Karpas-422 (cell line): ENCODE results near the gene ERP27. TPM values are rescaled to one million over a fixed set of nuclear protein-coding genes. Genes with fewer than 3 reads are reported as not detected.

Experiments
- DNase-seq: peaks from one replicate; pipeline ENCODE4 v3.0.0-alpha.2; 2015
- H2AFZ ChIP-seq: fragments of 200-600 bp; sonication (generic); 2 replicates; pipeline ENCODE4 v1.6.1; 2014; ENCODE audit warnings: antibody characterized with exemption, low read length, mixed read lengths
- H3K27ac ChIP-seq: fragments of 200-600 bp; sonication (generic); 2 replicates; pipeline ENCODE4 v1.5.1; 2014; ENCODE audit warnings: mild to moderate bottlenecking, low read length, moderate library complexity
- H3K27me3 ChIP-seq: fragments of 200-600 bp; sonication (generic); 2 replicates; pipeline ENCODE4 v1.6.1; 2014; ENCODE audit warnings: low read length, mixed read lengths
- H3K36me3 ChIP-seq: fragments of 200-600 bp; sonication (generic); 2 replicates; pipeline ENCODE4 v1.6.1; 2014; ENCODE audit warnings: low read length, mixed read lengths; ENCODE audit not compliant: insufficient read depth
- H3K4me1 ChIP-seq: fragments of 200-600 bp; sonication (generic); 2 replicates; pipeline ENCODE4 v1.6.1; 2014; ENCODE audit warnings: mild to moderate bottlenecking, low read length, mixed read lengths
- H3K4me2 ChIP-seq: fragments of 200-600 bp; sonication (generic); 2 replicates; pipeline ENCODE4 v1.6.1; 2014; ENCODE audit warnings: low read length, low read depth, mild to moderate bottlenecking; ENCODE audit not compliant: poor library complexity, severe bottlenecking
- H3K4me3 ChIP-seq: fragments of 200-600 bp; sonication (generic); 2 replicates; pipeline ENCODE4 v1.5.1; 2014; ENCODE audit warnings: mild to moderate bottlenecking, antibody characterized with exemption, low read length, mixed read lengths
- H3K79me2 ChIP-seq: fragments of 200-600 bp; sonication (generic); 2 replicates; pipeline ENCODE4 v1.6.1; 2014; ENCODE audit warnings: mild to moderate bottlenecking, low read length, mixed read lengths
- H3K9ac ChIP-seq: fragments of 200-600 bp; sonication (generic); 2 replicates; pipeline ENCODE4 v1.6.0; 2014; ENCODE audit warnings: low read length
- H3K9me2 ChIP-seq: fragments of 200-600 bp; sonication (generic), shearing (Covaris generic); replicated peaks from 2 replicates; pipeline ENCODE4 v1.6.0; 2014; ENCODE audit warnings: mild to moderate bottlenecking, low read length, moderate library complexity; ENCODE audit not compliant: insufficient read depth
- H3K9me3 ChIP-seq: fragments of 300-700, 200-600 bp; sonication (generic); 2 replicates; pipeline ENCODE4 v1.6.1; 2014; ENCODE audit warnings: low read length, mixed read lengths
- H4K20me1 ChIP-seq: fragments of 200-600 bp; sonication (generic); 2 replicates; pipeline ENCODE4 v1.6.1; 2014; ENCODE audit warnings: mild to moderate bottlenecking, antibody characterized with exemption, low read length, low read depth; ENCODE audit not compliant: insufficient read depth
- total RNA-seq: library from RNA; depleted of rRNA; stranded (reverse); fragments of >200 nt; shearing (Covaris generic); gene quantifications from 2 replicates; pipeline ENCODE4 v1.2.3, GENCODE V29; 2014; ENCODE audit warnings: low replicate concordance

Gene ERP27
- total RNA-seq, 1 experiment from 2014 or later, result 0.60 TPM

DNA sequence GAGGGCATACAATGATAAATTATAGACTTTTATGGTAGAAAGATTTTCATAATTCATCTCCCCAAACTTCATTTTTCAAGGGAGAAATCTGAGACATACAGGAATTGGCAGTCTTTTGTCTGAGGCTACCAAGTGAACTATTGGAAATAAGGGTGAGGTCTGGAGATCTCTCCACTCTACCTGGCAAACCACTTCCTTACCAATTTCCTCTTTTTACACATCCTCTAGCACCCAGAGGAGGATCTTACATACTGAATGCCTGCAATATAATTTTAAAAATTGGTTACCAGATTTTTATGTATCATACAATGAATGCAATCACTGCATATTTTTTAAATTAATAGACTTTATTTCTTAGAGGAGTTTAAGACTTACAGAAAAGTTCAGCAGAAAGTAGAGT is 41.1 kb upstream of the ERP27 start:
- H3K4me2 ChIP-seq, result no peak overlapping the region

DNA sequence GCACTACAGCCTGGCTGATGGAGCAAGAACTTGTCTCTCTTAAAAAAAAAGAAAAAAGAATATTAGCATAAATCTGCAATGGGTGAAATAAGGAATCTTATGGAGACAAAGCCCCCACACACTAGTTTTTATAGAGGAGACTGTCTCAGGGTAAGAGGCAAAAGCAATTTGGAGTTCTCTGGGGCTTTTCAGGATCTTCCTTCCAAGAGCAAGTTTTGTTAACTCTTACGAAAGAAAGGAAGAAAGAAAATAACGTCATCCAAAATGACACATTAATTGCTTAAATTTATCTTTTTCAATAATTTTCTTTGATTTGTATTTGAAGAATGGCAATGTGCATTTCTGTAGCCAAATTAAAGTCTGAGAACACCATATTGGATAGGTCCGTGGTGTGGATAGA is 38.3 kb upstream of the ERP27 start:
- H3K9me2 ChIP-seq, result no peaks in the 10 kb centered on the region
- H3K27me3 ChIP-seq, result no peaks in the 10 kb centered on the region
- H4K20me1 ChIP-seq, result no peaks in the 10 kb centered on the region
- H3K79me2 ChIP-seq, result no peaks in the 10 kb centered on the region
- no peak overlapping the region for H3K4me3 ChIP-seq
- no peak overlapping the region for H3K9ac ChIP-seq
- no peaks in the 10 kb centered on the region for H3K36me3 ChIP-seq
- H3K4me2 ChIP-seq, result no peak overlapping the region
- no peak overlapping the region for H3K27ac ChIP-seq
- no peak for DNase-seq
- H3K9me3 ChIP-seq, result no peaks in the 10 kb centered on the region
- no peaks in the 10 kb centered on the region for H3K4me1 ChIP-seq
- H2AFZ ChIP-seq, result no peak overlapping the region

More for the DNA sequence above, 41.1 kb upstream of the ERP27 start:
- Histone ChIP-seq H3K36me3 (no peaks in the 10 kb centered on the region), H3K27ac (no peak overlapping the region), H3K79me2 (no peaks in the 10 kb centered on the region), H3K9ac (no peak overlapping the region), H3K27me3 (no peaks in the 10 kb centered on the region), H3K9me2 (no peaks in the 10 kb centered on the region), H3K4me1 (peaks cover 6% of the 10 kb centered on the region), H3K4me3 (no peak overlapping the region), H4K20me1 (no peaks in the 10 kb centered on the region), H3K9me3 (no peaks in the 10 kb centered on the region), H2AFZ (no peak overlapping the region)
- peak; percentile 35 for DNase-seq

DNA sequence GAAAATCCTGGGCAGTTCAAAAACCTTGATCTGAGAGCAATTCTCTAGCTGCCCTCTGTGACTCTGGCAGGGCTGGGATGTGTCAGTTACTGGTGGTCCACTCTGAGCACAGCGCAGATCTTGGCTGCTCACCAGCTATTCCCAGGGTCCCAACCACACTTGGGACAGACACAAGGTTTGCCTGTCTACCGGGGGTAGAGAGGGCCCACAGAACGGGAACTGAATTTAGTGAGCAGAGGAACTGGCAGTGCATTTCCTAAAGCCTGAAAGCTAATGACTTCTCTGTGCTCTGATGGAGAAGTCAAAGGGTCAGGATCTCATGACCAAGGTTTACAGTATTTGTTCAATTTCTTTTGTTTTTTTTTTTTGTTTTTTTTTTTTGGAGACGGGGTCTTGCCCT is 37.1 kb upstream of the ERP27 start:
- Histone ChIP-seq H3K27ac (no peak overlapping the region), H3K4me3 (no peak overlapping the region), H3K4me1 (no peaks in the 10 kb centered on the region), H4K20me1 (no peaks in the 10 kb centered on the region), H3K27me3 (no peaks in the 10 kb centered on the region), H3K79me2 (no peaks in the 10 kb centered on the region), H3K9ac (no peak overlapping the region), H3K4me2 (no peak overlapping the region), H3K9me2 (no peaks in the 10 kb centered on the region), H3K9me3 (no peaks in the 10 kb centered on the region), H3K36me3 (no peaks in the 10 kb centered on the region), H2AFZ (no peak overlapping the region)
- DNase-seq, result peak; percentile 26

DNA sequence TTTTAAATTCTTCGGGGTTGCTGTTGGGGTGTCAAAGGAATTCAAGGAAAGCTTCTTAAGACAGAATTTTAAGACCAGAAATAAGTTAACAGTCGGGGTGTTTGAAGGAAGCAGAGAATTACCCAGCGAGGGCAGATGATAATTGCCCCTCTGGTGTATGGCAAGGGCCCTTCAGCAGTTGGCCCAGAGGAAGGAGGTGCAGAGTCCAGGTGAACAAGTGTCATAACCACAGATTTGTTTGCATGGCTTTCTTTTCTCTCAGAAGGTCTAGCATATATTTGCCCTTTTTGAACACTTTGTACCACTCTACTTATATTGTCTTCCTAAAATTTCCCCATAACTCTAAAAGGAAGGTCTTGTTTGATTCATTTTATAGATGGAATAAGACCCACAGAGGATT is 36.3 kb upstream of the ERP27 start:
- H3K4me3 ChIP-seq, result no peak overlapping the region
- H4K20me1 ChIP-seq, result no peaks in the 10 kb centered on the region
- DNase-seq, result peak; percentile 23
- H3K4me2 ChIP-seq, result no peak overlapping the region
- H3K9me2 ChIP-seq, result no peaks in the 10 kb centered on the region
- no peak overlapping the region for H3K27ac ChIP-seq
- no peaks in the 10 kb centered on the region for H3K36me3 ChIP-seq
- no peak overlapping the region for H2AFZ ChIP-seq
- H3K9me3 ChIP-seq, result no peaks in the 10 kb centered on the region
- no peaks in the 10 kb centered on the region for H3K27me3 ChIP-seq
- H3K79me2 ChIP-seq, result no peaks in the 10 kb centered on the region
- H3K4me1 ChIP-seq, result no peaks in the 10 kb centered on the region
- H3K9ac ChIP-seq, result no peak overlapping the region

DNA sequence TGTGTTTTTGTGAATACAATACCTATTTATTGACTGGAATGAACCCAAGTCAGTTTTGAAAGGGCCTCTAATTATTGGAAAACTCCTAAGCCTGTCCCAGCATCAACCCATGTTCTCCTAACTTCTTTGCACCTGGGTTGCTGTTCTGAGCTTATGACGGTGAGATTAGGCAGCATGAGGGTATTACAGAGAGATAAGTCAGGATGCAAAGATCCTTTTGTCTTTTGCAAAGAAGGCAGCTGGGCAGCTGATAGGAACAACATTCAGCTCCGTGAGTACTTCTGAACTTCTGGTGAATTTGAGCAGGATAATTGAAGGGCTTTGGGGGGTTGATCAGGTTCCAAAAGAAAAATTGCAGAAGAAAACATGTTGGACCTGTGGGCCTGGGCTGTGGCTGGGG is 34.5 kb upstream of the ERP27 start, which contains the start of gene PDE6H:
Gene PDE6H (plus strand): TSS at position 227 of the 400 bp plus-strand sequence. CDS start 4,971 bp downstream, outside the sequence.
- Histone ChIP-seq H3K4me1 (no peaks in the 10 kb centered on the region), H2AFZ (no peak within 1 kb of the TSS), H3K9me2 (no peaks in the 10 kb centered on the region), H3K79me2 (no peaks in the 10 kb centered on the region), H3K27me3 (no peaks in the 10 kb centered on the region), H3K9ac (no peak within 1 kb of the TSS), H3K27ac (no peak within 1 kb of the TSS), H3K4me2 (no peak within 1 kb of the TSS), H4K20me1 (no peaks in the 10 kb centered on the region), H3K4me3 (no peak within 1 kb of the TSS), H3K9me3 (no peaks in the 10 kb centered on the region), H3K36me3 (no peaks in the 10 kb centered on the region)
- DNase-seq, result peak; percentile 4

DNA sequence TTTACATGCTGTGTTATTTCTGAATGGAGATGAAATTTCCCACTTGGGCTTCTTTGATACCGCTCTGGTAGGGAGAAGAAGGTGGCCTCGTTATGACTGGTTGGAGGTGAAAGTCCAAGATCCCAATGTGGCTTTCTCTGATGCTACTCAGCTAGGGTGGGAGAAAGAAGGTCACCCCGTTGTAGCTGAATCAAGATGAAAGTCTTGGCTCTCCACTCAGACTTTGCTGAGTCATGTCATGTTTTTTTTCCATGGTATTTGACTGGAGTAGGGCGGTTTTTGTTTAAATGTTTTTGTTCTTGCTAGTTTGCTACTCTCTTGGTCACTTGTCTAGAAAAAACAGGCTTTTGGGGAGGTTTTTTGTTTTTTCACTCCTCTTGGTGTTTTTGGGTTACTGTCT is 32.1 kb upstream of the ERP27 start:
- peak; percentile 40 for DNase-seq
- H4K20me1 ChIP-seq, result no peaks in the 10 kb centered on the region
- H3K79me2 ChIP-seq, result no peaks in the 10 kb centered on the region
- H2AFZ ChIP-seq, result no peak overlapping the region
- H3K9ac ChIP-seq, result no peak overlapping the region
- H3K36me3 ChIP-seq, result no peaks in the 10 kb centered on the region
- H3K27me3 ChIP-seq, result no peaks in the 10 kb centered on the region
- H3K9me3 ChIP-seq, result no peaks in the 10 kb centered on the region
- no peak overlapping the region for H3K27ac ChIP-seq
- no peak overlapping the region for H3K4me2 ChIP-seq
- peaks cover 4% of the 10 kb centered on the region; the same call in 1 of the 2 replicates for H3K4me1 ChIP-seq
- no peak overlapping the region for H3K4me3 ChIP-seq
- H3K9me2 ChIP-seq, result no peaks in the 10 kb centered on the region

DNA sequence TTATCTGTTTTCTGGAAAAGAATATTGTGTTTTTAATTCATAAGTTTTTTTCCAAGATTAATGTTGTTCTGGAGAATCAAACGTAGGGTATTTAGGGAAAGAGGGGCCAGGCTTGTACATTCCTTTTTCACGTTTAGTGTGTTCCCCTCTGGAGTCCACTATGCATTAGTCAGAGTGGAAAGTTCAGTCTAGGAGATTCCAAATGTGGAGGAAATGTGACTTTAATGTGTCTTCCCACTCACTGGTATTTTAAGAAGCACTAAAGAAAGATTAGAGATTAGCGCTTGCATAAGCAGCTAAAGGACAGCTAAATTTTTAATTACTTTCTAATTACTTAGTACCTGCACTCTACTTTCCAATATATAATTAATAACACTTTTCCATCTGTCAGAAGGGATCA is 30.1 kb upstream of the ERP27 start:
- Histone ChIP-seq H3K4me3 (no peak overlapping the region), H3K79me2 (no peaks in the 10 kb centered on the region), H3K9me2 (no peaks in the 10 kb centered on the region), H3K27me3 (no peaks in the 10 kb centered on the region), H3K27ac (no peak overlapping the region), H3K36me3 (no peaks in the 10 kb centered on the region), H3K4me1 (peaks cover 10% of the 10 kb centered on the region), H3K9ac (no peak overlapping the region), H2AFZ (no peak overlapping the region), H3K4me2 (no peak overlapping the region), H3K9me3 (no peaks in the 10 kb centered on the region), H4K20me1 (no peaks in the 10 kb centered on the region)
- DNase-seq, result peak; percentile 24

DNA sequence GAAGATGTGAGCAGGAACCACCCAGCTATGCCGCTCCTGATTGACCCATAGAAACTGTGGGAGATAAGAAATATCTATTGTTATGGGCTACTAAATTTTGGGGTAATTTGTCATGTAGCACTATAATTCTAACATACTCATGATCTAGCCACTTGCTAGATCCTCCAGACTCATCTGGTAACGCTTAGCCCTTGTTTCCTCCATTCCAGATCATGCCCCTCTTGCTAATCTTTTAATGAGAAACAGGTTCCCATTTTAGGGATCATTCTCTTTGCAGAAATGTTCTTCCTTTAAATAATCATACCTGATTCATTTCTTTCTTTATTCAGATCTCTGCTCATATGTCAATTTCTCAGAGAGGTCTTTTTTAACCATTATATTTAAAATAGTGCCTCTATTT is 26.9 kb upstream of the ERP27 start:
- Histone ChIP-seq H3K36me3 (no peaks in the 10 kb centered on the region), H3K9ac (no peak overlapping the region), H3K27ac (no peak overlapping the region), H3K4me1 (peaks cover 31% of the 10 kb centered on the region), H4K20me1 (no peaks in the 10 kb centered on the region), H2AFZ (0 out of 2 replicates have a peak overlapping the region, but pooled peaks have one; percentile 60), H3K79me2 (peaks cover 10% of the 10 kb centered on the region), H3K4me3 (no peak overlapping the region), H3K4me2 (no peak overlapping the region), H3K27me3 (no peaks in the 10 kb centered on the region), H3K9me2 (no peaks in the 10 kb centered on the region), H3K9me3 (no peaks in the 10 kb centered on the region)
- DNase-seq, result no peak

DNA sequence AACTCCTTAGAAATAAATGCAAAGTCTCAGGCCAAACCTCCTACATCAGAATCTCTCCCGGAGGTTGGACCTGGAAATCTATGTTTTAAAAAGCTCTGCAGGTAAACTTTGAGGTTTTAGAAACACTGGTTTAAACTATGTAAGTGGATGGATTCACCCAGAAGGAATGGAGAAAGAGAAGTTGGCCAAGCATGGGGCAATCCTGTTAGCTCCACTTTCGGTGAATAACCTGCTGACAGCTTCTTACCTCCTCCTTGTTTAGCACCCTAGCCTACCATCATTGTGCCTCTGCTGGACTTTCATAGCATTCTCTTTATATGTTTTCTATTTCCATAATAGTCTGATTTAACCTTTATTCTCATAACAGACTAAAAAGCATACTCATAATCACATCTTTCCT is 26.1 kb upstream of the ERP27 start:
- H2AFZ ChIP-seq, result no peak overlapping the region

More for the DNA sequence above, 26.1 kb upstream of the ERP27 start:
- Histone ChIP-seq H3K4me3 (no peak overlapping the region), H3K9ac (no peak overlapping the region), H3K9me2 (no peaks in the 10 kb centered on the region), H3K27ac (no peak overlapping the region), H3K4me1 (peaks cover 39% of the 10 kb centered on the region), H3K36me3 (no peaks in the 10 kb centered on the region), H3K4me2 (no peak overlapping the region), H3K79me2 (peaks cover 18% of the 10 kb centered on the region), H4K20me1 (no peaks in the 10 kb centered on the region), H3K27me3 (no peaks in the 10 kb centered on the region), H3K9me3 (no peaks in the 10 kb centered on the region)
- no peak for DNase-seq
